ACHN (cell line): ENCODE results near the gene ANXA6.
A peak's percentile ranks its signal among the peaks of the same experiment; 100 is the strongest.
"Not testable (repeated sequence)": the region's sequence is repeated elsewhere in the genome, so short reads cannot be mapped to it uniquely, and the experiment has no call there.

ENCODE experiments used
- DNase-seq: peaks from one replicate; pipeline ENCODE4 v3.0.0-alpha.2; 2015
- in situ Hi-C: cut with HindIII; loops from 2 replicates; pipeline ENCODE4 v1.10.0; 2017; ENCODE audit warnings: low sequenced_read_pairs, low pct_ligation_motif_present, low pct_unique_long_range_greater_than_20kb

Gene ANXA6

GRCh38 chr5:151157426-151158286 is at the start of gene ANXA6:
TSS of gene ANXA6 (minus strand) at chr5:151157779. CDS start at chr5:151147901, 9,878 bp downstream.
- in situ Hi-C loops, result no loop called here

DNA sequence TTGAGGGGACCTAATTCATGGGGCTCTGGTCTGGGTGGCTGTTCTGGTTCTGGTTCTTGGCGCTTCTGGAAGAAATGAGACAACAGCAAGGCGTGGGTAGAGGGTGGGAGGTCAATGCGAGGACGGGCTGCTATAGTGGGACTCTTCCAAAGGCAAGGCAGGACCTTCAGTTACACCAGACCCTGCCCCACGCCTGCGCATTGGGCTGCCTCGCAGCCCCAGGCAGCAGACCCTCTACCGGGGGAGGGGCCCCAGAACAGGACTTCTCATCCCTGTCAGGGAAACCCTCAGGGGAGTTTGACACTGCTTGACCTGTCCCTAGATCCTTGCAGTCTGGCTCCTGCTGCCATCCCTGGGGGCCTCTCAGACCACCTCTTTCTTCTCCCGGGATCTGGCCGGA is 47.8 kb upstream of the ANXA6 start:
- in situ Hi-C loops, result no loop called here

More at GRCh38 chr5:151157426-151158286, at the start of gene ANXA6:
- DNase-seq, result peak; percentile 76

GRCh38 chr5:151204051-151204450 is 46.5 kb upstream of the ANXA6 start:
- in situ Hi-C loops, result no loop called here
- DNase-seq, result no peak

More for the DNA sequence above, 47.8 kb upstream of the ANXA6 start:
- DNase-seq, result no peak

DNA sequence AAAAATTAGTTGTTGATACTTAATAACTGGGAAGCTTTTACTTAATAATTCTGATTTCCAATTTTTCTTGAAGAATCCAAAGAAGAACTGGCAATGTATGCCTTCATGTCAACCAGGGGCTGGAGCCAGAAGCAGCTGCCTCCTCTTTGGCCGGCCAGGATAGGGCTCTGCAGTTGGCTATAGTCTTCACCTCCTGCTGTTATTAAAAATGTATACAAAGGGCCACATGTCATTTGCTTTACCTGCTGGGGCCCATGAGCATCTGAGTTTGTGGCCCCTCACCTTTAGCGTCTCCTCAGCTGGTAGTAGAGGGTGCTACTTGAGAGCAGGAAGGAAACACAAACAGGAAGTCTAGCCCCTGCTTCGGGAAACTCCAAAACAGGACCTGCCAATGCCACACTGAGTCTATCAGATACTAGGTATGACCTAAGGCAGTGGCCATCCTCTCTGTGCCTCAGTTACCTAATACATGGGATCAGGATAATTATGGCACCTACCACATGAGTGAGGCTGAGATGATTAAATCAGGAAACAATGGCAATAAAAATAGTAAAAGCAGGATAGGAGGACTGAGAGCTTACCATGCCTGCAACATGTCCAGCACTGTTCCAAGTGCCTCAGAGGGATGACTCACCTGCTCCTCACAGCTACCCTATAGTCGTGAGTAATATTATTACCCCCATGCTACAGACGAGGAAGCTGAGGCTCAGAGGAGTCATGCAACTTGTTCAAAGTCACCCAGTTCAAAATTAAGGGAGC is 45.0 kb upstream of the ANXA6 start:
- in situ Hi-C loops, result no loop called here
- no peak for DNase-seq

DNA sequence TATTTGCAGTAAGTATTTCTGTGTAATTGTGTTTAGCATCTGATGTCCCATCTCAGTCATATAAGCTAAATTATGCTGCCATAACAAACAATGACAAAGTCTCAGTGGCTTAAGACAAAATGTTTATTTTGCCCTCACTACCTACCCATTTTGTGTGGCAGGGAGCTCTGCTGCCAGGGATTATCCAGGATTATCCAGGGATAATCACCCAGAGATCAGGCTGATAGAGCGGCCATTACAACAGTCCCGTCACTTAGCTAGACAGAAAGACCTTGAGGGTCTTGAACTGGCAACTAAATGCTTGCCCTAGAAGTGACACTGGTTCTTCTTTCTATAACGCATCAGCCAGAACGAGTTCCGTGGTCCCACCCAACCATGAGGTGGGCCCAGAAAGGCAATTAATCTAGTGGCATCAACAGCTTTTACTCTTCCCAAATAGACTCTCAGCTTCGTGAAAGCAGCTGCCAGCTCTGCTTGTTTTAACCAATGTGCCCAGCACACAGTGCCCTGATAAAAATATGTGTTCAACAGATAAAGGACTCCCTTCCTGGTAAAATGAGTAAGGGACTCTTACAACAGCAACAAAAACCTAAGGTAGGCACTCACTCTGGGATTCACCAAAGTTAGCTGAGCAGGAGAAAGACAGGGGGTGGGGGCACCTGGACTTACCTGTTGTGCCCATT is 43.5 kb upstream of the ANXA6 start:
- in situ Hi-C loops, result no loop called here
- no peak for DNase-seq

GRCh38 chr5:151199581-151200185 is 42.1 kb upstream of the ANXA6 start:
- in situ Hi-C loops, result no loop called here
- no peak for DNase-seq

GRCh38 chr5:151198861-151199260 is 41.3 kb upstream of the ANXA6 start:
- in situ Hi-C loops, result no loop called here
- DNase-seq, result no peak

DNA sequence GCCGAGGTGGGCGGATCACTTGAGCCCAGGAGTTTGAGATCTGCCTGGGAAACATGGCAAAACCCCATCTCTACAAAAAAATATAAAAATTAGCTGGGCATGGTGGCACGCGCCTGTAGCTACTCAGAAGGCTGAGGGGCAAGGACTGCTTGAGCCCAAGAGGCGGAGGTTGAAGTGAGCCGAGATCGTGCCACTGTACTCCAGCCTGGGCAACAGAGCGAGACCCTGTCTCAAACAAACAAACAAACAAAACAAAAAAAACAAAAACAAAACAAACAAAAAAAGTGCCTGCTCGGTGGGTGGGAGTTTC is 39.7 kb upstream of the ANXA6 start:
- DNase-seq, in situ Hi-C loops: not testable (repeated sequence)

DNA sequence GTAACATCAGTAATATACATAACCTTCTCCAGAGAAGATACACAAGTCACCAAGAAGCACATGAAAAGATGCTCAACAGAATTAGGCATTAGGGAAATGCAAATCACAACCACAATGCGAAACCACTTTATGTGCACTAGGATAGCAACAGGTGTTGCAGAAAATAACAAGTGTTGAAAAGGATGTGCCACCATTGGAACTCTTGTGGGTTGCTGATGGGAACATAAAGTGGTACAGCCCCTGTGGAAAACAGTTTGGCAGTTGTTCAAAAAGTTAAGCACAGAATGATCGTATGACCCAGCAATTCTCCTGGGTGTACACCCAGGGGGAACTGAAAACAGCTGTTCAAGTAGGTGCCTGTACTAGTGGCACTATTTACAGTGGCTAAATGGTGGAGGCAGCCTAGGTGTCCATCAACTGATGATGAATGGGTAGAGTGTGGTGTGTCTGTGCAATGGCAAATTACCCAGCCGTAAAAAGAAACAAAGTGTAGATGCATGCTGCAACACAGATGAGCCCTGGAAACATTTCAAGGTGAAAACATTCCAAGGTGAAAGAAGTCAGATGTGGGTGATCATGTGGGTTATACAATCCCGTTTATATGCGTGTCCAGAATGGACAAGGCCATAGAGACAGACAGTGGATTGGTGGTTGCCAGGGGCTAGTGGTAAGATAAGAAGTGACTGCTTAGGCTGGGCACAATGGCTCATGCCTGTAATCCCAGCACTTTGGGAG is 39.1 kb upstream of the ANXA6 start:
- no peak for DNase-seq
- in situ Hi-C loops, result no loop called here

DNA sequence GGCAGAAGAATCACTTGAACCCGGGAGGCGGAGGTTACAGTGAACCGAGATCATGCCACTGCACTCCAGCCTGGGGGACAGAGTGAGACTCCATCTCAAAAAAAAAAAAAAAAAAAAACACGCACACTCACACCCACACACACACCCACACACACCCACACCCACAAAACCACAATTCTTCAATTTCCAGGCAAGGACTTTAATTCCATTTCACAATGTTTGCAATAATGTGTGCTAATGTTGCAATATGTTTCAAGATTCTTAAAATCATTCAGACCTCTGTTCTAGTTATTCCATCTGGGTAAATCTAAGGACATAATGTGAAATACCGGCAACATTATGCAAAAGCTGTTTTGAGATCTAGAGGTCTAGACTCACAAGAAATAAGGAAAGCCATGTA is 38.0 kb upstream of the ANXA6 start:
- DNase-seq, result no peak
- in situ Hi-C loops, result no loop called here

GRCh38 chr5:151192626-151193025 is 35.0 kb upstream of the ANXA6 start:
- in situ Hi-C loops, result no loop called here
- DNase-seq, result no peak

DNA sequence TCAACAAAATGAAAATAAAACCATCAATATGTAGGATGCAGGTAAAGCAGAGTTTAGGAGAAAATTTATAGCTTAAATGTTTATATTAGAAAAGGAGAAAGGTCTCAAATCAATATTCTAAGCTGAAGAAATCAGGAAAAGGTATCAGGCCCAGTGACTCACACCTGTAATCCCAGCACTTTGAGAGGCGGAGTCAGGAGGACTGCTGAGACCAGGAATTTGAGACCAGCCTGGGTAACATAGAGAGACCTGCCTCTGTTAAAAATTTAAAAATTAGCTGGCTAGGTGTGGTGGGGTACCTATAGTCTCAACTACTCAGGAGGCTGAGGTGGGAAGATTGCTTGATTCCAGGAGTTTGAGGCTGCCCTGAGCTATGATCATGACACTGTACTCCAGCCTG is 34.1 kb upstream of the ANXA6 start:
- no peak for DNase-seq
- in situ Hi-C loops, result no loop called here

GRCh38 chr5:151189151-151189550 is 31.6 kb upstream of the ANXA6 start:
- in situ Hi-C loops, result no loop called here
- no peak for DNase-seq

- no peak for DNase-seq
- in situ Hi-C loops, result no loop called here
Observed at GRCh38 chr5:151186538-151186937, 29.0 kb upstream of the ANXA6 start.

- DNase-seq, result no peak
- in situ Hi-C loops, result no loop called here
Observed at GRCh38 chr5:151186052-151186451, 28.5 kb upstream of the ANXA6 start.

- no peak for DNase-seq
- in situ Hi-C loops, result no loop called here
Observed at GRCh38 chr5:151184316-151185042, 26.9 kb upstream of the ANXA6 start.

DNA sequence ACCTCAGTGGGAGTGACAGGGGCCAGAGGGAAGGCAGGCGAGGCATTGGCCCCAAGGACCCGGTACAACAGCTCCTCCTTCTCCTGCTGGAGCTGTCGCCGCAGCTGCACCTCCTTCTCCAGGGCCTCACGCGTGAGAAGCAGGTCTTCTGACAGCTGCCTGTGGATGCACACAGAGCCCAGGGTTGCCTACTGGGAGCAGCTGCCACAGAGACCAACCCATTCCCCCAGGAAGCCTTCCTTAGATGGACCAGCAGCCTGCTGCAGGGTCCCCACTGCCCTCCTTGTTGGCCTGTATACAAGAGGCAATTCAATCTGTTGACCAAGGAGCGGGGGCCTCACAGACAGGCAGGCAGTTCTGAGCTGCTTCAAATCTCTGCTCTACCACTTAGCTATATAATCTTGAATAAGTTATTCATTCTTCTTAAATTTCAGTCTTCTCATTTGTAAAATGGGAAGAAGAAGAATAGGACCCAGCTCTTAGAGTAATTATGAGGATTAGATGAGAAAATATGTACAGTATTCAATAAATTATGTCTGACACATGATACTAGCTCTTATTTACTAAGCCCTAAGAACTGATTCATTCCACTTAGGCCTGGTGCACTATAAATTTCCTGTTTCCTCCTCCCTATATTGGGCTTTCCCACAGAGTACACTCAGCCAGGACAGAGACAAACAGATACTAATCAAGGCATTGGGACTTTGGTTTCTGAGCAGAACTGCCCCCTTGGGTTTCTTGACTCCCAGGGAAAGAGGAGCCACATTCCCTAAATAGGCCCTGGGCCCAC is 26.1 kb upstream of the ANXA6 start:
- in situ Hi-C loops, result no loop called here
- DNase-seq, result no peak
